ENCODE measurements around the gene SLC25A25. TPM values are rescaled to one million over a fixed set of nuclear protein-coding genes. Genes with fewer than 3 reads are reported as not detected.

Gene SLC25A25
- total RNA-seq, 4 donors from 2014 or later = 21.9 to 42.0 (median 30.8) TPM

DNA sequence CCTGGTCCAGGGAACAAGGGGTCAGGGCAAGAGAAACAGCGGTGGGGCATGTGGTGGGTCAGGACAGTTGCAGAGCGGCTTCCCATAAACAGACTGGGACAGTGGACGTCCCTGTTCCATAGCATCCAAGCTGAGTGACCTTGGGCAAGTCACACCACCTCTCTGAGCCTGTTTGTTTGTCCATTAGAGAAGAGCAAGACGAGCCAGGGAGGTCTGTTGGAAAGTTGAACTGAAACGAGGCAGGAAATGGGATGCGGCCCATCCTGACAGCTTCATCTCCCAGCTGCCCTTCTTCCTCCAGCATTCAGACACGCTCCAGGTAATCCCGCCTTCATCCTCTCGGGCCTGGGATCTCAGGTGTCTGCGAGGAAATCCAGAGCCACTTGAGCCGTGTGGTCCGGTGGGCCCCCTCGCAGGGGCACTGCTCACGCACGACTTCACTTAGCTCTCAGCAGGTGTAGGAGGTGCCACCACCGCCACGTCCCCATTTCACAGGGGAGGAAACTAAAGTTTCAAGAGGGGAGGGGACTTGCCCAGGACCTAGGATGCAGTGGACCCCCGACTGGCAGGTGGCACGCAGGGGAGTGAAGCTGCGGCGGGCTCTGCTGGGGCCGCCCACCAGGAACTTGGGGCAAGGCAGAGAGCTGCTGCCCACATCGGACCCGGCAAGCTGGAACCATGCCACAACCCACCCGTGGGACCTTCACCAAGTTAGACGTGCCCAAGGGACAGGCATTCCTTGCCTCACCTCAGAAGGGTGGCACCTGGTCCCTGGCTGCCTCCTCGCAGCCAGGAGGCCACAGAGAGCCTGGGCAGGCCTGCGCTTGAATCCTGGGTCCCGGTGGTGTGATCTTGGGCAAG, 46.5 kb downstream of the SLC25A25 start:
- peak in 1 of 2 donors; percentile 1 for DNase-seq
- Histone ChIP-seq H3K27ac (no peak overlapping the region), H3K4me3 (replicated peaks in 1 of 3) (no peak overlapping the region), H3K9me3 (no peaks in the 10 kb centered on the region), H3K36me3 (no peaks in the 10 kb centered on the region), H3K27me3 (no peaks in the 10 kb centered on the region), H3K4me1 (peaks cover 0 to 5% of the 10 kb centered on the region in 2 donors)
- TF ChIP-seq, protein P1, sequence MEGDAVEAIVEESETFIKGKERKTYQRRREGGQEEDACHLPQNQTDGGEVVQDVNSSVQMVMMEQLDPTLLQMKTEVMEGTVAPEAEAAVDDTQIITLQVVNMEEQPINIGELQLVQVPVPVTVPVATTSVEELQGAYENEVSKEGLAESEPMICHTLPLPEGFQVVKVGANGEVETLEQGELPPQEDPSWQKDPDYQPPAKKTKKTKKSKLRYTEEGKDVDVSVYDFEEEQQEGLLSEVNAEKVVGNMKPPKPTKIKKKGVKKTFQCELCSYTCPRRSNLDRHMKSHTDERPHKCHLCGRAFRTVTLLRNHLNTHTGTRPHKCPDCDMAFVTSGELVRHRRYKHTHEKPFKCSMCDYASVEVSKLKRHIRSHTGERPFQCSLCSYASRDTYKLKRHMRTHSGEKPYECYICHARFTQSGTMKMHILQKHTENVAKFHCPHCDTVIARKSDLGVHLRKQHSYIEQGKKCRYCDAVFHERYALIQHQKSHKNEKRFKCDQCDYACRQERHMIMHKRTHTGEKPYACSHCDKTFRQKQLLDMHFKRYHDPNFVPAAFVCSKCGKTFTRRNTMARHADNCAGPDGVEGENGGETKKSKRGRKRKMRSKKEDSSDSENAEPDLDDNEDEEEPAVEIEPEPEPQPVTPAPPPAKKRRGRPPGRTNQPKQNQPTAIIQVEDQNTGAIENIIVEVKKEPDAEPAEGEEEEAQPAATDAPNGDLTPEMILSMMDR (IDR thresholded peaks at IDR 0.05) = no peak
- no peak for TF ChIP-seq POLR2A (IDR thresholded peaks at IDR 0.05)
- intact Hi-C loops (cut with DNase I) = loop anchor here (5.0 kb wide), 2 partner anchors 77 to 167 kb away; no protein-coding TSS in a partner anchor
- 79 to 84% methylated on average over 22 to 29 of the region's 29 CpGs for WGBS, 2 donors

DNA sequence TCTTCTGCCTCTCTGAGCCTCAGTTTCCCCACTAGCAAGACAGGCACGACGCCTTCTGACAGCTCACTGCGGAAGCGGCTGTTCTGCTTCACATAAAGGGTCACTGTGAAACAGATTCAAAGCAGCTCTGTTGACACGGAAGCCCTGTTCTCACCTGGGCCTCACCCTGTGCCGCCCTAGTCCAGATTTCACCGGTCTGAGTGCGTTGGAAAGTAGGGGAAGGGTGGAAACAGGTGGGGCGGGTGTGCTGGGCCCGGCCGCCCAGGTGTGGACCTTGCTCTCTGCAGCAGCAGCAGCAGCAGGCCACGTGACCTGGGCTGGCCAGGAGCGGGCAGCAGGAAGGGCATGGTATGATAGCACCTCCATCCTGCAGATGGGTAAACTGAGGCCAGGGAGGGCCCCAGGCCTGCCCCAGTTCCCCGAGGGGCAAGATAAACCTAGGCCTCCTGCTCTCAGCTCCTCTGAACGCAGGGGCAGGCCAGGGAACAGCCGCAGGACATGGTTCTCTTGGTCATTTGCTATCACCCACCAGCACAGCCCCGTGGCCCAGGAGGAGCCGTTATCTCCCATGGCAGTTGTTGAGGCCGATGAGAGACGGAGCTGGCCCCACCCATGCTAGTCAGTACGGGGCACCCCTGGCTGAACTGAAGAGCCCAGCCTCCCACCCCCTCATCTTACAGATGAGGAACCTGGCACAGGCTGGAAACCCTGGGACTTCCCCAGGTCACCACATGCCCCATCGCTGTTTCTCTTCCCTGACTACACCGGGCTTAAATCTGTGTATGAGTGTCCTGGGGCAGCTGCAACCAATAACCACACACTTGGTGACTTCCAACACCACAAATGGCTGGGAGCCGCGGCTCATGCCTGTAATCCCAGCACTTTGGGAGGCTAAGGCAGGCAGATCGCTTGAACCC, 47.4 kb downstream of the SLC25A25 start:
- TF ChIP-seq POLR2A (IDR thresholded peaks at IDR 0.05) = no peak
- TF ChIP-seq, protein P1 (IDR thresholded peaks at IDR 0.05) = no peak
- H3K36me3 ChIP-seq = peaks cover 0 to 3% of the 10 kb centered on the region in 2 donors
- intact Hi-C loops (cut with DNase I) = loop anchor here (5.0 kb wide), 2 partner anchors 78 to 168 kb away; no protein-coding TSS in a partner anchor
- H3K9me3 ChIP-seq = no peaks in the 10 kb centered on the region
- no peaks in the 10 kb centered on the region for H3K27me3 ChIP-seq
- peaks cover 0 to 5% of the 10 kb centered on the region in 2 donors for H3K4me1 ChIP-seq
- DNase-seq = peak; percentile 32 to 50
- 92 to 94% methylated on average over 22 to 25 of the region's 26 CpGs for WGBS, 2 donors
- no peak overlapping the region for H3K4me3 ChIP-seq (replicated peaks in 1 of 3)
- no peak overlapping the region for H3K27ac ChIP-seq

DNA sequence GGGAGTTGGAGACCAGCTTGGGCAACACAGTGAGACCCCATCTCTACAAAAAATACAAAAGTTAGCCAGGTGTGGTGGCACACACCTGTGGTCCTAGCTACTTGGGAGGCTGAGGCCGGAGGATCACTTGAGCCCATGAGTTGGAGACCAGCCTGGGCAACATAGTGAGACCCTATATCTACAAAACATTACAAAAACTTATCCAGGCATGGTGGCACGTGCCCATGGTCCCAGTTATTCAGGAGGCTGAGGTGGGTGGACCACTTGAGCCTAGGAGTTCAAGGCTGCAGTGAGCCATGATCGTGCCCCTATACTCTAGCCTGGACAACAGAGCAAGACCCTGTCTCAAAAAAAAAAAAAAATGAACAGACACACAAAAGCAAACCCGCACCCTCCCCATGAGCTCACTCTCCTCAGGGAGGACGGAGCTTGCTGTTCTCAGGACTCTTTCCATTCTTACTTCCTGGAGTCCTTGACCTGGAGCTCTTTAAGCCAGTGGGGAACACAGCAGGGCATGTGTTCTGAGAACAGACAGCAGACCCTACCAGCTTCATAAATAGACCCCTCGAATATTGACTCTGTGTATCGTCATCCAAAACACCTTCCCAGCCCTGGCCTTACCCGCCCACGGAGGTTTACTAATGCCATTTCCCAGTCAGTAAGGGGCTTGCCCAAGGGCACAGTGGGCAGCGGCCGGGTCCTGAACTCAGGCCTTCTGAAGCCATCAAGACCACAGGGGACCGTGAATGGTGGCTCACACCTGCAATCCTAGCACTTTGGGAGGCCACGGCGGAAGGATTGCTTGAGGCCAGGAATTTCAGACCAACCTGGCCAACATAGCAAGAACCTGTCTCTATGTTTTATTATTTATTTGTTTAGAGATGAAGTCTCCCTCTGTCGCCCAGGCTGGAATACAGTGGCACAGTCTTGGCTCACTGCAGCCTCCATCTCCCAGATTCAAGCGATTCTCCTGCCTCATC, 48.4 kb downstream of the SLC25A25 start:
- Histone ChIP-seq H3K36me3 (peaks cover 0 to 12% of the 10 kb centered on the region in 2 donors), H3K27ac (no peak overlapping the region), H3K4me1 (peaks cover 0 to 5% of the 10 kb centered on the region in 2 donors), H3K27me3 (no peaks in the 10 kb centered on the region), H3K4me3 (replicated peaks in 1 of 3) (no peak overlapping the region), H3K9me3 (no peaks in the 10 kb centered on the region)
- 87 to 90% methylated on average over 16 of the region's 16 CpGs for WGBS, 2 donors
- intact Hi-C loops (cut with DNase I) = loop anchor here (5.0 kb wide), 2 partner anchors 79 to 169 kb away; no protein-coding TSS in a partner anchor
- TF ChIP-seq, protein P1 (IDR thresholded peaks at IDR 0.05) = no peak
- TF ChIP-seq POLR2A (IDR thresholded peaks at IDR 0.05) = no peak
- DNase-seq = no peak

DNA sequence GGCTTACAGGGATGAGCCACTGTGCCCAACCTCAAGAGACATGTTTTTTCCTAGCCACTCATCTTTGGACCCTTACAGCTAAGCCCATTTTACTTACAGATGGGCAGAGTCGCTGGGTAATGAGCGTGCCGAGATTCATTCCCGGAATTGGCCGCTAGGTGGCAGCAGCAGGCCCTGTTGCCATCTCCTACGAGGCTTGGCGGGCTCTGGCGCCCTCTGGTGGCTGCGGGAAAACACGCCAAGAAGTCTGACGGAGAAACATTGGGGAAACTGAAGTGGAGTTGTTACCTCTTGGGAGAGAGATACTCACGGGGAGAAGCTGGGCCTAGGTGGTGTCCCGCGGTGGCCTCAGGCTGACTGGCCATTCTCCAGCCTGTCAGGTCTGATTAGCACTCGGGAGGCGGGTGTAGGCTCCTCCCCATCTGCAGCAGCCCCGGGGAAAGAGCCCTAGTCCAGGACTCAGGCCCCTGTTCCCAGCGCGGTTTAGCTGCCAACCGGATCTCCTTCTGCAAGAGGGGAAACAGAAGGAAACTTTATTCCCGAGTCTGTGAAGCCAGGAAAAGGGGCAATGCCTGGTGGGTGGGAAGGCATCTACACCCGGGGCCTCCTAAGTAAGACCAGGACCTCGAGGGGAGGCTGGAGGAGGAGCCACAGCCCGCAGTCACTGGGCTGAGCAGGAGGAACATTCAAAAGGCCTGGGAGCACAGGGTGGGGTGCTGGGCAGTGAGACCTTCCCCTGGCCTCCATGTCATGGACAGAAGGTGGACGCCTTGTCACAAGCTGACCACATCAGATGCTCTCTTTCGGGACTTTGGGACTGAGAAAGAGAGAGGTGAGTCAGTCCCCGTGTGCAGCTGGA, 49.8 kb downstream of the SLC25A25 start:
- H3K27ac ChIP-seq = no peak overlapping the region
- 9 to 14% methylated on average over 20 to 25 of the region's 27 CpGs for WGBS, 2 donors

More for the DNA sequence above, 49.8 kb downstream of the SLC25A25 start:
- DNase-seq = peak; percentile 92 to 95
- Histone ChIP-seq H3K36me3 (peaks cover 14 to 24% of the 10 kb centered on the region in 2 donors), H3K27me3 (no peaks in the 10 kb centered on the region), H3K4me3 (replicated peaks in 1 of 3) (no peak overlapping the region), H3K4me1 (peaks cover 0 to 5% of the 10 kb centered on the region in 2 donors), H3K9me3 (no peaks in the 10 kb centered on the region)
- intact Hi-C loops (cut with DNase I) = loop anchor here (5.0 kb wide), 2 partner anchors 81 to 171 kb away; no protein-coding TSS in a partner anchor
- TF ChIP-seq, protein P1 (IDR thresholded peaks at IDR 0.05) = peak; percentile 100
- TF ChIP-seq POLR2A (IDR thresholded peaks at IDR 0.05) = no peak
